GM23338 (cell line): ENCODE results near the gene KAZN.

Experiments used
- CREB1 ChIP-seq: fragments of 250-450 bp; sonication (Bioruptor Pico); IDR thresholded peaks from 2 replicates; pipeline ENCODE4 v1.5.0; 2020; ENCODE audit warnings: low read depth, mild to moderate bottlenecking, moderate library complexity
- EZH2 ChIP-seq: fragments of 200-600 bp; sonication (generic); IDR thresholded peaks from one replicate; pipeline ENCODE4 v1.8.0; 2017; ENCODE audit warnings: antibody characterized with exemption, mild to moderate bottlenecking, low read depth; ENCODE audit not compliant: unreplicated experiment
- EZH2phosphoT487 ChIP-seq: fragments of 200-600 bp; sonication (generic); IDR thresholded peaks from one replicate; pipeline ENCODE4 v1.8.1; 2018; ENCODE audit warnings: antibody characterized with exemption; ENCODE audit not compliant: unreplicated experiment
- JUNB ChIP-seq: IDR thresholded peaks from one replicate; pipeline ENCODE4 v1.6.1; 2016; ENCODE audit warnings: antibody characterized with exemption; ENCODE audit not compliant: unreplicated experiment
- NANOG ChIP-seq: IDR thresholded peaks from 2 replicates; pipeline ENCODE4 v1.6.1; 2016; ENCODE audit warnings: antibody characterized with exemption, borderline replicate concordance
- POLR2AphosphoS5 ChIP-seq: IDR thresholded peaks from 2 replicates; pipeline ENCODE4 v1.6.1; 2016; ENCODE audit warnings: antibody characterized with exemption, low read depth
- REST ChIP-seq: IDR thresholded peaks from one replicate; pipeline ENCODE4 v1.6.1; 2018; ENCODE audit warnings: antibody characterized with exemption; ENCODE audit not compliant: unreplicated experiment
- TF ChIP-seq, protein P1 (sequence below), 2 experiments: fragments of 200-600 bp in 1 of 2; sonication (generic) in 1 of 2; conservative IDR thresholded peaks; 2 replicates each; pipeline versions ENCODE4 v1.5.1 to v1.6.1; 2016 to 2017; ENCODE audit warnings: antibody characterized with exemption in 2 of 2, low read depth in 2 of 2, mild to moderate bottlenecking in 2 of 2, moderate library complexity in 1 of 2

DNA sequence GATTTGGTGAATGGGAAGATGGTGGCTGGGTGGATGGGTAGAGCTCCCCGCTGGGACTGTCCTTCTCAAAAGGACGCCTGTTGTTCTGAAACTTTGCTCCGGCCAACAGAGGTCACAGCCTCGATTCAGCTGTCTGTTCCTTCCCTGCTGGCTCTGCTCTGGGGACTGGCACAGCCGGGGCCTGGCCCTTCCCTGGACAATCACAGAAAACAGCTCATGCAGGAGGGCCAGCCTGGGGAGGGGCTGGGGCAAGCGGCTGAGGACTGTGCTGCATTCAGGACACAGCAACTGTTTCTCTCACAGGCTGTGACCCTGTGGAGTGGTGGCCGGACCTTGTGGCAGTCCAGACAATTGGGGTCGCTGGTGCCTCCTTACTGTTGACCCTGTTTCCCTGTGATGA, 444.4 kb downstream of the KAZN start:
- TF ChIP-seq REST (no peak), POLR2AphosphoS5 (no peak), CREB1 (CRISPR knock-in tag) (no peak), EZH2 (no peak), JUNB (no peak), NANOG (no peak), EZH2phosphoT487 (no peak)
- TF ChIP-seq, protein P1, sequence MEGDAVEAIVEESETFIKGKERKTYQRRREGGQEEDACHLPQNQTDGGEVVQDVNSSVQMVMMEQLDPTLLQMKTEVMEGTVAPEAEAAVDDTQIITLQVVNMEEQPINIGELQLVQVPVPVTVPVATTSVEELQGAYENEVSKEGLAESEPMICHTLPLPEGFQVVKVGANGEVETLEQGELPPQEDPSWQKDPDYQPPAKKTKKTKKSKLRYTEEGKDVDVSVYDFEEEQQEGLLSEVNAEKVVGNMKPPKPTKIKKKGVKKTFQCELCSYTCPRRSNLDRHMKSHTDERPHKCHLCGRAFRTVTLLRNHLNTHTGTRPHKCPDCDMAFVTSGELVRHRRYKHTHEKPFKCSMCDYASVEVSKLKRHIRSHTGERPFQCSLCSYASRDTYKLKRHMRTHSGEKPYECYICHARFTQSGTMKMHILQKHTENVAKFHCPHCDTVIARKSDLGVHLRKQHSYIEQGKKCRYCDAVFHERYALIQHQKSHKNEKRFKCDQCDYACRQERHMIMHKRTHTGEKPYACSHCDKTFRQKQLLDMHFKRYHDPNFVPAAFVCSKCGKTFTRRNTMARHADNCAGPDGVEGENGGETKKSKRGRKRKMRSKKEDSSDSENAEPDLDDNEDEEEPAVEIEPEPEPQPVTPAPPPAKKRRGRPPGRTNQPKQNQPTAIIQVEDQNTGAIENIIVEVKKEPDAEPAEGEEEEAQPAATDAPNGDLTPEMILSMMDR (conservative IDR thresholded peaks at IDR 0.05; ENCODE audit: low read depth in 2 of 2): no peak
